HL-60/S4 treated with phorbol 12-myristate 13-acetate at 8.2 ng/mL for 4 days and 3 days (cell line): ENCODE results near the gene RUNX1.

Experiments used
- in situ Hi-C: fragments of 300-500 bp; cut with MboI; formaldehyde crosslinking; loops from 2 replicates; pipeline ENCODE4 v1.15.0; 2022; ENCODE audit warnings: low sequenced_read_pairs

The RUNX1 gene

DNA sequence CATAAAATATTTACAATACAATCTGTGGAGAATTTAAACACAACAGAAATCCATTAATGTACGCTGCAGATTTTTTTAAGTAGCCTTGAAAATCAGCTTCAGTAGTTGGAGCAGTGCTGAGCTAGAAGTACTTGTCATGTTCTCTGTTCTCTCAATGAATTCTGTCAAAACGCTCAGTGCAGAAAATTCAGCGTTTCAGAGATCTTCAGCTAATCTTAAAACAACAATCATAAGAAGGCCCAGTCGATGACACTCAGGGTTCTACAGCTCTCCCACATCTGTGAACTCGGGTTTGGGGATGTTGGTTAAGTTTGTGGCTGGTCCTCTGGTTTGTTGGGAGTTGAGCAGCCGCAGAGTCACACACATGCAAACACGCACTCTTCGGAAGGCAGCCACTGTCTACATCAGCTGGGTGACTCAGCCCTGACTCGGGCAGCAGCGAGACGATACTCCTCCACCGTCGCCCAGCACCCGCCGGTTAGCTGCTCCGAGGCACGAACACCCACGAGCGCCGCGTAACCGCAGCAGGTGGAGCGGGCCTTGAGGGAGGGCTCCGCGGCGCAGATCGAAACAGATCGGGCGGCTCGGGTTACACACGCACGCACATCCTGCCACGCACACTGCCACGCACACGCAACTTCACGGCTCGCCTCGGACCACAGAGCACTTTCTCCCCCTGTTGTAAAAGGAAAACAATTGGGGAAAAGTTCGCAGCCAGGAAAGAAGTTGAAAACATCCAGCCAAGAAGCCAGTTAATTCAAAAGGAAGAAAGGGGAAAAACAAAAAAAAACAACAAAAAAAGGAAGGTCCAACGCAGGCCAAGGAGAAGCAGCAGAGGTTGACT, 161.2 kb downstream of the RUNX1 start:
- in situ Hi-C loops: no loop called here

DNA sequence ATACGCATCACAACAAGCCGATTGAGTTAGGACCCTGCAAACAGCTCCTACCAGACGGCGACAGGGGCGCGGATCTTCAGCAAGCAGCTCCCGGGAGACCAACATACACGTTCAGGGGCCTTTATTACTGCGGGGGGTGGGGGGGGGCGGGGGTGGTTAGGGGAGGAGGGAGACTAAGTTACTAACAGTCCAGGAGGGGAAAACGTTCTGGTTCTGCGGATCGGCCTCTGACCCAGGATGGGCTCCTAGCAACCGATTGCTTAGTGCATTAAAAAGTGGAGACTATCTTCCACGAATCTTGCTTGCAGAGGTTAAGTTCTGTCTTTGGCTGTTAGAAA, 162.0 kb downstream of the RUNX1 start:
- in situ Hi-C loops: no loop called here

DNA sequence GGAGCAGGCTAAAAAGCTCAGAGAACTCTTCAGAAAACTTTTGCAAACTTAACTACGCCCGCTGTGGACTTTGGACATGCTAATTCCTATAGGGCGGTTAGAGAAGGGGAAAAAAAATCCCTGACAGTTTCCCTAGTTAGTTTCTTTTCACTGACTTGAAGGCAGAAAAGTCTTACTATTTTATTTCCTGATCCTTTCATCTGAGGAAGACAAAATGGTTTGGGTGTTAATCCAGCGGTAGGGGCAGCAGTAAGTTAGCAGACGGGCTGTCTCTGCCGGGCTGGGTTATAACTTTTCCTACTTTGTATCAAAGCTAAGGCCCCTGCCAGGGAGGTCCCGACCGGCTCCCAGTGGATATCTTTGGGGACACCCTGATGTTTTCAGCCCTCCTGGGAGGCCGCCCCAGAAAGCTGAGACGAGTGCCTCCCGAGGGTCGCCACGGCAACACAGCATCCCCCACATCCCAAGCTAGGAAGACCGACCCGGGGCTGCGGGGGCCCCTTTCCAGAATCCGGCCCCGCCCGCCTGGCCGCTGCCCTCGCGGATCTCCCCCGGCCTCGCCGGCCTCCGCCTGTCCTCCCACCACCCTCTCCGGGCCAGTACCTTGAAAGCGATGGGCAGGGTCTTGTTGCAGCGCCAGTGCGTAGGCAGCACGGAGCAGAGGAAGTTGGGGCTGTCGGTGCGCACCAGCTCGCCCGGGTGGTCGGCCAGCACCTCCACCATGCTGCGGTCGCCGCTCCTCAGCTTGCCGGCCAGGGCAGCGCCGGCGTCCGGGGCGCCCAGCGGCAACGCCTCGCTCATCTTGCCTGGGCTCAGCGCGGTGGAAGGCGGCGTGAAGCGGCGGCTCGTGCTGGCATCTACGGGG, 162.6 kb downstream of the RUNX1 start:
- in situ Hi-C loops: no loop called here

DNA sequence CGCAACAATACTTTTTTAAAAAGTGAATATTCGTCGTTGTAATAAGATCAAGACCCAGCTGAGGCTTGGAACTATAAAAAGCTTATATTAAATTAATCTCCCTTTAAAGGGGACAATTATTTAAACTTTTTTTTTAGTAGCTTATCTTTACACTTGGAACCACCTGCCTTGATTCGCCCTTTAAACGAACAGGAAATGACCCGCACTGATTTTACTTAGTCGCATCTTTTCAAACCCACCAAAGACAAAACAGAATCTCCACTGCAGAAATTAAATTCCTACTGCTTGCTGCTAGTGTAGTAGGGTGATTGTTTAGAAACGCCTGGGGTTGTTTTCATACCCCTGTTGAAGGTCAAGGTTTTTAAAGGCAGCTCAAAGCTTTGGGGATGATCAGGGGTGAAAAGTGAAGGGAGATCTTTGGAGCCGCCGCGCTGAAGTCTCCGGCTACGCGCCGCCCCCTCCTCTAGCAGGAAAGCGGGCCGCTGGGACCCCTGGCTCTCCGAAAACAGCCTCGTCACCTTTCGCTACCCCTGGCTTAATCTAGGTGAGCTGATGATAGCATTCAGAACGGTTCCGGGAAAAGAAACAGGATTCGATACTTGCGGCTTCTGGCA, 163.4 kb downstream of the RUNX1 start:
- in situ Hi-C loops: no loop called here

DNA sequence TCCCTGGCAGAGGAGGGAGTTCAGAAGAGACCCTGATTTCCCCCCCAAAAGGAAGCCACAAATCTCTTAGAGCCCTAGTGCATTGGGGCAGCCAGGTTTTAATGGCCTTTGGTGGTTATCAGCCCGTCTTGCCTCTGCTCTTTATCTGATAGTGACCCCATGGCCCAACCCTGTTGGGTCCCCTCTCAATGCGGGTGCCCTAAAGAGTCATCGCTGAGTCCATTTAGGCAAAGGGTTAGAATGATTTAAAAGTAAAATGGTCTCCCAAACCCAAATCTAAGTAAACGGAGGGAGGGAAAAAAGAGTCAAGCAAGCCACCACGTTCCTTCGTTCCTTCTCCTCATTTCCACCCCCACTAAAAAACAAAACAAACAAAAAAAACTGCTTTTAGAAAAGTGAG, 164.0 kb downstream of the RUNX1 start:
- in situ Hi-C loops: no loop called here

DNA sequence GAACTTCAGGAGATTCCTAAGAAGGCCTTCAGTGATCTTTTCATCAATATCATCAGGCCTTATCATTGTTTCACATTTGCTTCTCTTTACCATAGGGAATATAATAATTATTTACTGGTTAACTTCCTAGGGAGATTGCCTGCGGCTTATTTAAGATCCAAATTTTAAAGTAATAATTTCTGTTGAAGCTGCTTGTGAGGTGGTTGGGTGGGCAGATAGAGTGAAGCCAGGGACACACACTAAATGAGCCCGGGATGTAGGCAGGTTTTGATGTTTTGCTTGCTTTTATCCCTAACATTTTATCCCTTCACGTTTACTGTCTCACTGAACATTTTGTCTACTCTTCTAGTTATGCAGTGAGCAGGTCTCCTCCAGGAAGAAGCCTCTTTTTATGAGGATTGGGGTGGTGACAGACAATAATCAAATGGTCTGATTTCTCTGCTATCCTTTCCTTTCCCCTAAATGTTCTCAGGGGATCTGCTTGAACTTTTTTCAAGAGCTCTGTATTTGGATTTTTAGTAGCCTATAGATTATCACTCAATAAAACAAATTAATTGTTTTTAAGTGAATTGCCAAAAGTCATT, 164.7 kb downstream of the RUNX1 start:
- in situ Hi-C loops: no loop called here

DNA sequence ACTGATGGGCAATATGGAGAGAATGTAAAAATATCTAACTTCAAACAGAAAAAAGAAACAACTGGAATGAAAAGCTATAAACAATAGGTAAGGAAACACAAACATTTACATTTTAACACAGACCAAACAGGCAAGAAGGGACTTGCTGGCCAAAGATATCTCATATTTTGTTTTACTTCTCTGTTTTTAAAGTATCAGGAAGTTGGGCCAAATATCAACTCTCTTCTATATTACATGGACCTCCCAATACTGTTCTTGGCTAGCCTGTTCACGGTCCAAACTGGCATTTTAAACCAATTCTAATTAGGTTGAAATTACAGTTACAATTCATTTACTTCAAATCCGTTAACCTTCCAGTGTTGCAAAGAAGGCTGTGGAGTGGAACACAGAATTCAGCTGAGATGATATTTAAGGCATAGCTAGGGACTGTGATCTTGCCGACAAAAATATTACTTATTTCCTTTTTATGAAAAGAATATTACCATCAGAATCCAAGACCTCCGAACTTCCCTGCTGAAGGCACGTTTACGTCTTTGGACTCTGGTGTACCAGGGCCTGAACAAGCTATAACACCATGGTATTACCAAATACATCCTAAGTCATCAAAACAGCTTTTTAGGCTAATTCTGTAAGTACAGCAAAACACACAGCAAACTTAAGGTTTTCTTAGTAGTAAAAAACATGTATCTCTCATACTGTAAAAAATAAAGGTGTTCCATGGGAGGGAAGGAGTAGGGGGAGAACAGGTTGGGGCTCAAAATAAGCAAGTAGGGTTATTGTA, 165.4 kb downstream of the RUNX1 start:
- in situ Hi-C loops: no loop called here

DNA sequence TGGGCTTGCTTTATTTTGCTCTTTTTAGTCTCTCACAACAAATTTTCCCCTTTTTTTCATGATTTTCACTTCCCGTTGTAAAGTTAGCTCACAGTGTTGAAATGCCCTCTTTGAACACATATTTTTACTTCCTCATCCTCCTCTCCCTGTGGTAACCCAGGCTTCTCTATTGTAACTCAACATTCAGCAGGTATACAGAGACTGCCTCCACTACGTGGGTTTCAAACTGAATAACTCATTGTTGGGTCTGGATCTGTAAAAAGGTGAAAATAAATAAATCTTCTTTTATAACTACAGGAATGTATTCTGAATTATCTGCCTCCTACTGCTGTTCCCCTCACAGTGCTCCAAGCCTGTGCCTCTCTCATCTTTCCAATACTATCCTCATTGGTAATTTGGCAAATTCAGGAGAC, 166.4 kb downstream of the RUNX1 start:
- in situ Hi-C loops: no loop called here

DNA sequence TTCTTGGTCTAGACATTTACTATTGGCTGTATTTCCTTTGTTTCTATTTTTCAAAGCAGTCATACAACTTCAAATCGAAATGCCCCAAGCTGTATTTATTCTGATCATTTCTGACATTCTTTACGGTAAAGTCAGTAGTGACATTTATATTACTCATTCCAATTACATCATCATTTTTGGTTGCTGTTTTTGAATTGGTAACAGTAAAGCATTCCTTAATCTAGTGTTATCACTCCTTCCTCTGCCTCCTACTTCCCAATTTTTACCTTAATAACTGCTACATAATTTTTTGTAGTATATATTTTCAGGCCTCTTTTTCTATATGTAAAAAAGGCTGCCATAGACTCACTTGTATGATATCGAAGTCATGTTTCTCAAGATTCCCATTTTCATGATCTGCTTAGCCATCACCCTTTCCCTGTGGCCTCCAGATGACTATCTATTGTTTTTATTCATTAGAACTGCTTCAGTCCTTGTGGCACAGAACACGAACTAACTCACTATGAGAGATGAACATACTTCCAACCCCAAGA, 167.2 kb downstream of the RUNX1 start:
- in situ Hi-C loops: no loop called here

DNA sequence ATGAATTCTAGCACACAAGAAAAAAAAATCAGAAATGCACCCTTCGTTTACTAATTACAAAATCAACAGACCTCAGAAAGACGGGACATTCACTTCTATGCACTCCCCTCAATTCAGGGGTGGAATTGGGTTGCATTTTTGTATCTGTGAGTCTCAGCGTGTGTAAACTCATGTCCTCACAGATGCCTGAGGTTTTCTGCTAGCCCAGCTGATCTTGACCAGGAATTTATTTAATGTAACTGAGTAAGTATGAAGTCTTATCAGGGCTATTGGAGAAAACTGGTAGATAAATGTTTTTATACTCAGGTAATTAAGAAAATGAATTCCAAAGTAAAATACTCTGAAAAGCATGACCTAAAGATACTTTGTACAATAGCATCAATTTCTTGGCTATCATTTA, 167.7 kb downstream of the RUNX1 start:
- in situ Hi-C loops: no loop called here

DNA sequence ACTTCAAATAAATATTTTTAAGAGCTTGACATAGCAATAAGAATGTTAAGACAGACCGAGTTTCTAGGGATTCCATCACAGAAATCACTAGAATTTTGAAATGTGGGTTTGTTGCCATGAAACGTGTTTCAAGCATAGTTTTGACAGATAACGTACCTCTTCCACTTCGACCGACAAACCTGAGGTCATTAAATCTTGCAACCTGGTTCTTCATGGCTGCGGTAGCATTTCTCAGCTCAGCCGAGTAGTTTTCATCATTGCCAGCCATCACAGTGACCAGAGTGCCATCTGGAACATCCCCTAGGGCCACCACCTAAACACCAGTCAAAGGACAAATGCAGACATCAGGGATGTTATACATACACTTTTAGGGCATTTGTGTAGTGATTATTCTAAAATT, 168.7 kb downstream of the RUNX1 start:
- in situ Hi-C loops: no loop called here

DNA sequence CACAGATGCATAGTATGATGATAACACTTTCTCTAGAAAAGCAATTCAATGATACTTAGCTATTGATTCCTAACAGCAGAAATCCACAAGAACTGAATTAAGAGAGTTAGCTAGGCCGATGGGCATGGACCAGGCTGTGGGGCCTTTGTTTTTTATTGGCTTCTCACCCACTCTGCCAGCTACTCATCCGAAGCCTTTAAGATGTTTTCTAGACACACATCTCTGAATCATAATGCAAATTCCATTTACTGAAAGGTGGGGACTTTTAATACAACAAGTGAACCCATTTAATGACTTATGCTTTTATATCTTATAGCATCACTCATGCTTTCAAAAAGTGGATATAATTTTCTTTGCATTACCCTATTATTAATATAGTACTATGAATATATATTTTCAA, 170.2 kb downstream of the RUNX1 start:
- in situ Hi-C loops: no loop called here

DNA sequence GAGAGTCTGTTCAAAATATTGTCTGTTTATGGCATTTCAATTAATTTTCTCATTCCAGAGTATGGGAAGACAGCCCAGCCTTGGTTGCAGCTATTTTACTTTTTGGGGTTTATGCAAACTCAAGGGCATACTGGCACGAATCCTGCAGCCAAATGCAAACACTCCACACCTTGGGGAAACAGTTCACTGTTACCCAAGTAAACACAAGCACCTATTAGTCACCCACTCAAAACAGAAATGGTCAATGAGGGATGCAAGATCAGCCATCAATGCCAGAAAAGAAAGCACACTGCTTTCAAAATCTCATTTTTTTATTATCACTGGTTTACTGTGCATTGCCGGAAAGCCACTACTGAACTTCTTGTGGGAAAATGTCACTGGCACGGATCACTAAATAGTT, 170.6 kb downstream of the RUNX1 start:
- in situ Hi-C loops: no loop called here

DNA sequence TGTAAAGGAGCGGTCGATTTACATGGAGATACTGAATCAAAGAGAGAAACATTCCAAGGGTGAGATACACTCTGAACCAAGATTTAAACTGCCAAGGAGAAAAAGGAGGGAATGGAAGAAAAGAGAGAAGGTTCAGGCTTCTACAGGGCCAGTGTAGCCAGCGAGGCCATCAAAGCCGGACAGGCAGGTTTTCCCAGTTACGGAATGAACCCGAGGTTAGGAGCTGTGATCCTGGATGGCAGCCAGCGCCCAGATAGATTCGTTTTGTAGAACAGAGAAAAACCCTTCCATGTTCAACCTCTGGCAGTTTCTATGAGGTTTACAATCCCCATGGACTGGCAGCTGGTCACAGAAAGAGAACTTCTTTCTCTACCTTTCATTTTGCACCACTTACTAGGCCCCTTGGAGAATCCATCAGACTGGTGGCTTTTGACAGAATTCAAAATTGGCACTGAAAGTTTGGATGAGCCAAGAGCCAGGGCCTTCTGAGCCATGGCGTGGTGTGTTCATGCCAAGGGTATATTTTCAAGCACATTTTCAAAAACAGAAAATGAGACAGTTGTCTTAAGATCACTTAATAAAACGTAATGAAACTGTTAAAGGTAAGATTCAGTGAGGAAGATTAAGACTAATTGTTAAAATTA, 171.5 kb downstream of the RUNX1 start:
- in situ Hi-C loops: no loop called here

DNA sequence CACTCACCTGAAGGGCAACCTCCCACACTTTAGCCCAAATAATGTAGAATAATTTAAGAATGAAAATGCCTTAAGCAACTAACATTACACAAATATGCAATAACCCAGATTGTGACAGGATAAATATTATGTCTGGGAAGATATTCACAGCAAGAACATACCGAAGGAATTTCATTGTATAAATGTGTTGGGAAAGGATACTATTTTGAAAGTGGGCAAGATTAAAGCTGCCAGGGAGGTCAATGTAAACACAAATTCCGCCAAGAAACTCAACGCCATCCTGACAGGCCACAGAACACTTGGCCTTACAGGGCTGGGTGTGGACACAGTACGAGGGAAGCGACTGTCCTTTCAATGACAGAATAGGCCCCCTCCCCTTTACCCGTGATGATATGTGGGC, 173.3 kb downstream of the RUNX1 start:
- in situ Hi-C loops: no loop called here

DNA sequence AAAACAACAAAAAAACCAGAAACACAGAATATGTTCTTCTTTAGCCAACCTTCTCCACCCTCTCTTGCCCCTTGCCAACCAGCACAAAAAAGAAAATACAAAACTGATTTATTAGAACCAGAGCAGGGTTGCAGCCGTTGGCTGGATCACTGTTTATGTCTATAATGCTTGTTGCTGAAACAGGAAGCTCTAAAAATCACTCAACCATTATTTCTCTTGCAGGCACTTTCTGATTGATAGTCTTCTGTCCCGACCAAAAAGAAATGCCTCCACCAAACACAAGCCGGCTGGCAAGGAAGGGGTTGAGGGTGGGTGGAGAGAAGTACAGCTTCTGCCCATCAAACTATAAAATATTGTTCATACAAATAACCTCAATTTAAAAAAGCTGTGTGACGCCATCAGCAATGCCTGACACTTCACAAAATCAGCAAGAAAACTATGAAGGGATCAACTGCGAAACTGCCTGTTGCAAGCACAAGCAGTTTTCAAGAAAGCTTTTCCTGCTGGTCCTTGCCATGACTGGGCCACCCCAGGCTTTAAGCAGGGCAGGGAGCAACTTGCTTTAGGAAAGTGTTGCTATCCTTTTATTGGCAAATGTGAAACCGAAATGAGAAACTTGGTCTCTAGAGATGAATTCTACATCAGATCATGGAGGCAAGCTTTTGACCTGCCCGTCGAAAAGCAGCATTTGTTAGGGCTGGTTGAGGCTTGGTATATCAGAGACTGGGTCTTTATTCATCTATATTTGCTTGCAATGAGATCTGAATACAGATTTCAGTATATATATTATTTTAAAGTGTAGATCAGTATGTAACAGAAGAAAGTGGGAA, 174.2 kb downstream of the RUNX1 start:
- in situ Hi-C loops: no loop called here

DNA sequence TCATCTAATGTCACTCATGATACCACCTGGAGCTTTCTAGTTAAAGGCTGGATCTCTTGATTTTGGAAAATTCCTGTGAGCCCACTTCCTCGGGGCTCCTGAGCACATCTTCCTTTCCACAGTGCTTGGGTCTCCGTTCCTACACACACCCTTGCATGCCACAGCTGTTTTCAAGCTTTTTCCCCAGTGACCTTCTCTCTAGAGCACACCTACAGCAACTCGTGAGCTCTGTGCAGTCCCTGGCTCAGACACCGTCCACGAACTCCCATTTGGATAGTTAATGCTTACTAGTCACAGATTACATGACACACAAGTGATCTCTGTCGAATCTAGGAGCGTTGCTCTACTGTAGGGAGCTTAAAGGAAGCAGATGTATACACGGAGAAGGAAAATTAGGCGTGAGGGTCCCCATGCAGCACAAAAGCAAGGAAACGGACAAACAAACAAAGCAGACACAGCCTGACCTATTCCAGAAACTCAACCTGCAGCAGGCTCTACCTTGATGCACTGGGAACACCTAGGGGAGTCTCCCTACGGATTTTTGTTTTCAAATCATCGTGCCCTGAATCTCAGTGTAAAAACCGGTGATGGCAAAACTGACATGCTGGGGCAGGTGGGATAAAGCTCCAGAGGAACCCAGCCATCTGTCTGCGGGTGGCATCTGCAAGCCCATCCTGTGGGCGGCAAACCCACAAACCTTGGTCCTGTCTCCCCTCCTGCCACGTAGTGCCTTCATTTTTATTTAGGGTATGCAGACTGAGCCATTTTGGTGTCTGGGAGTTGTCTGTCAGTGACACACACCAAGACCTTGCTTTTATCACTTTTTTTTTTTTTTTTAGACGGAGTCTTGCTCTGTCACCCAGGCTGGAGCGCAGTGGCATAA, 177.8 kb downstream of the RUNX1 start:
- in situ Hi-C loops: no loop called here

DNA sequence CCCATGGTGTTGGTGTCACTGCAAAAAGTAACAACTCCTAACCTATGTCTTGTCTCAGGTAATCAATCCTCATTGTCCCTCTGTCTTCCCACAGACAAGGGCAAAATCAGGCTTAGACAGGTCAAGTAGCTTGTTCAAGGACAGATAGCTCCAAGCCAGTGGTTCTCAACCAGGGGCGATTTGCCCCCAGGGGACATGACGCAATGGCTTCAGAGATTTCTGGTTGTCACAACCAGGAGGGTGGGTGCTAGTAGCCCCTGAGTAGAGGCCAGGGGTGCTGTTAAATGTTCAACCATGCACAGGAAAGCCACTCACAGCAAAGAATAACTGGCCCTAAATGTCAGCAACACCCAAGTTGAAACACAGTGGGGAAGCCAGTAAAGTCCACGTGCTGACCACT, 178.9 kb downstream of the RUNX1 start:
- in situ Hi-C loops: no loop called here
